ENCODE data around the gene DNAJC4.

Gene DNAJC4

DNA sequence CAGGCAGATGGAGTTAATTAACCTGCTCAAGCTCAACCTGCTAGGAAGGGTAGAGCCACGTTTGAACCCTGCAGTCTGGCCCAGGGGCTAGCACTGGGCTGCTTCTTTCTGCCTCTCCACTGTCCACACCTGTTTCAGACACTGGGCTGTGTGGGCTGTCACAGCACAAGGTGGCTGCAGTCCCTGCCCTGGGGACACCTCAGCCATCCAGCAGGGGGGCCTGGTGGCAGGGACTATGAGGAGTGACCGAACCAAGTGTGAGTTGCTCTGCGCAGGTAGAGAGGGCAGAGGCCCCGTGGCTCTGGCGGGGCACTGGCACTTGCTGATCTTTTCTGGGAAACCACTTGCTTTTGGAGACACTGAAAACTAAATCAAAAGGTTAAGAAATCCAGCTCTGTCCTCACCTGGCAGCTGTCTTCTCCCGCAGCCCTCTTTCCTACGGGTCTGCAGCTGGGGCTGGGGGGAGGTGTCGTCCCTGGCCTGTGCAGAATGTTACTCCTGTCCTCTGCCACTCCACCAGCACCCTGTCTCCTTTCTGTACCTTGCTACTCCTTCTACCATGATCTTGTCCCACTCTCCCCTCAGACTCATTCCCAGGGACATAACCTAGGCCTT lies 48.3 kb downstream of the DNAJC4 start:
- no peak for DNase-seq (ENCODE audit: low spot score)

DNA sequence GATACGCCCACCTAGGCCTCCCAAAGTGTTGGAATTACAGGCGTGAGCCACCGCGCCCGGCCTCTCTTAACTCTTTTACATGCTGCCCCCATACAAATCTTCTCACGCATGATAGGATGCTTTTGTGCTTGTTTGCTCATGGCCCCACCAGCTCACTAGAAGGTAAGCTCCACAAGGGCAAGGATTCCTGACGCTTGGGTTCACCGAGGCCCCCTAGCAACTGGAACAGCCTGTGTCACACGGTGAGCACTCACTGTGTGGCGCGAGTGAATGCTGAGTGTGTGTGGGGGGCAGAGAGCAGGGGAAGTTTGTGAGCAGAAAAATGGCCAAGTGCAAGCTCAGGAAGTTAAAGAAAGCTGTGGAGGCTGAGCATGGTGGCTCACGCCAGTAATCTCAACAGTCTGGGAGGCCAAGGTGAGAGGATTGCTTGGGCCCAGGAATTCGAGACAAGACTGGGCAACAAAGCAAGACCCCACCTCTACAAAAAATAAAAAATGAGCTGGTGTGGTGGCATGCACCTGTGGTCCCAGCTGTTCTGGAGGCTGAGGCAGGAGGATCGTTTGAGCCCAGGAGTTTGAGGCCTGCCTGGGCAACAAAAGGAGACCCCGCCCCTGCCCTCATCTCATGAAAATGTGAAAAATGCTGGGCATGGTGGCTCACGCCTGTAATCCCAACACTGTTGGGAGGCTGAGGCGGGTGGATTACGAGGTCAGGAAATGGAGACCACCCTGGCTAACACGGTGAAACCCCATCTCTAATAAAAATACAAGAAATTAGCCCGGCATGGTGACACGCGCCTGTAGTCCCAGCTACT lies 51.8 kb downstream of the DNAJC4 start:
- DNase-seq (ENCODE audit: low spot score), result no peak

DNA sequence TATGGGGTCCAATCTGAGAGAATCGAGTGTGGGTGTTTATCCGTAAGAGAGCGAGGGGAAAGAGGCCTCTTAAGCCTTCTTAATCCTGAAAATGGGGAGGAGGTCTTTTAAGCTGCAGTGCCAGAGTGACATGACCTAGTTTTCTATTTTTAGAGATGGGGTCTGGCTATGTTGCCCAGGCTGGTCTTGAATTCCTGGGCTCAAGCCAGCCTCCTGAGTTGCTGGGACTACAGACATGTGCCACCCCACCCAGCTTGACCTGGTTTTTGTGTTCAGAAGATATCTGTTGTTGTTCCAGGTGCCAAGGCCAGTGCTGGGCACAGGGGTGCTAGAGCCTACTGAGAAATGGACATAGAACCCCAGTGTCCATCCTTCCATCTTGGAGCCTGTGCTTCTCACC lies 52.7 kb downstream of the DNAJC4 start:
- DNase-seq (ENCODE audit: low spot score), result no peak
